Spleen (tissue), 13 donors: ENCODE results near the gene TBX22. TPM values are rescaled to one million over a fixed set of nuclear protein-coding genes. Genes with fewer than 3 reads are reported as not detected.

Experiments
- DNase-seq: peaks from one replicate; pipeline ENCODE4 v3.0.0-alpha.2; 2020
- H3K27ac ChIP-seq, 8 donors: fragments of 200-600 bp; sonication (generic) in 7 of 8; 1 replicate in 4 of 8; 2 replicates in 4 of 8; pipeline versions ENCODE4 v1.5.0 to v1.8.0; 2016 to 2021; ENCODE audit warnings: inconsistent platforms in 4 of 8, mild to moderate bottlenecking in 4 of 8, moderate library complexity in 1 of 8
- H3K27me3 ChIP-seq, 7 donors: fragments of 200-600 bp; sonication (generic) in 6 of 7; replicated peaks in 1 of 7; 1 replicate in 4 of 7; 2 replicates in 3 of 7; pipeline versions ENCODE4 v1.5.0 to v1.8.0; 2016 to 2021; ENCODE audit warnings: inconsistent platforms in 3 of 7, mild to moderate bottlenecking in 1 of 7
- H3K36me3 ChIP-seq, 6 donors: fragments of 200-600 bp; sonication (generic) in 5 of 6; 1 replicate in 4 of 6; 2 replicates in 2 of 6; pipeline versions ENCODE4 v1.5.0 to v1.8.0; 2016 to 2021; ENCODE audit warnings: inconsistent platforms in 2 of 6
- H3K4me1 ChIP-seq, 6 donors: fragments of 200-600 bp; sonication (generic) in 5 of 6; 1 replicate in 3 of 6; 2 replicates in 3 of 6; pipeline versions ENCODE4 v1.5.0 to v1.8.0; 2016 to 2021; ENCODE audit warnings: inconsistent platforms in 3 of 6
- H3K4me3 ChIP-seq, 8 donors: fragments of 200-600 bp; sonication (generic) in 7 of 8; 1 replicate in 4 of 8; 2 replicates in 4 of 8; pipeline versions ENCODE4 v1.5.0 to v1.8.0; 2016 to 2021; ENCODE audit warnings: inconsistent platforms in 4 of 8, mild to moderate bottlenecking in 4 of 8, moderate library complexity in 2 of 8
- H3K9me3 ChIP-seq, 8 donors: fragments of 200-600 bp; sonication (generic) in 7 of 8; 1 replicate in 4 of 8; 2 replicates in 4 of 8; pipeline versions ENCODE4 v1.5.0 to v1.8.0; 2016 to 2021; ENCODE audit warnings: inconsistent platforms in 4 of 8
- POLR2A ChIP-seq, 3 donors: fragments of 450-650 bp; IDR thresholded peaks; one replicate each; pipeline ENCODE4 v1.5.1; 2017; ENCODE audit warnings: antibody characterized with exemption in 3 of 3, mild to moderate bottlenecking in 1 of 3
- POLR2AphosphoS5 ChIP-seq, 3 donors: sonication (generic); formaldehyde crosslinking; IDR thresholded peaks; one replicate each; pipeline ENCODE4 v1.5.1; 2017; ENCODE audit warnings: antibody characterized with exemption in 3 of 3
- WGBS, 5 donors: extraction: QIAGEN DNeasy Blood & Tissue Kit in 3 of 5; methylation state at CpG; one replicate each; pipeline versions ENCODE4 v1.1.5 to v1.1.7; 2013 to 2018; 5-methylcytosine and 5-hydroxymethylcytosine counted together
- intact Hi-C: fragments of 100-400 bp; cut with DNase I; formaldehyde crosslinking; loops from one replicate; pipeline ENCODE4 v1.15.0; 2023; ENCODE audit warnings: low total_unique reads
- long read RNA-seq, 2 donors: transcript quantifications; one replicate each; lab custom pipeline, GENCODE V29; 2026
- polyA plus RNA-seq, 3 donors: library from polyadenylated mRNA; stranded (reverse); fragments of 200-250 nt; gene quantifications; one replicate each; pipeline ENCODE4 v1.2.1, GENCODE V29; 2013
- total RNA-seq, 7 donors: library from RNA; depleted of rRNA in 3 of 7; stranded (reverse); fragments of >200 nt in 3 of 7; fragmentation: NEBNext Ultra II Directional in 4 of 7; extraction: Animal tissue kit (Norgen Biotek cat#: 25700) in 4 of 7; gene quantifications; one replicate each; pipeline versions ENCODE4 v1.1.0 to v1.2.1, GENCODE V29; 2016 to 2021
- TF ChIP-seq, protein P1 (sequence below), 11 experiments: fragments of 200-600 bp in 7 of 11; fragments of 450-650 bp in 4 of 11; sonication (generic) in 4 of 11; IDR thresholded peaks in 8 of 11; conservative IDR thresholded peaks in 3 of 11; 1 replicate in 7 of 11; 2 replicates in 4 of 11; pipeline versions ENCODE4 v1.4.0 to v1.8.0; 2016 to 2021; ENCODE audit warnings: antibody characterized with exemption in 11 of 11, inconsistent platforms in 4 of 11, mild to moderate bottlenecking in 1 of 11
- donor health status: healthy with polysubstance abuse.
- donor health status: DM: no; HTN: no; CAD: no; lungs with moderate emphysema.
- donor health status: DM: no; HTN: no; CAD: no.
- donor health status: Bipolar disorder and iron deficiency.
- donor health status: healthy.
- donor health status: DM: no; HTN: no; CAD: no.
- donor health status: DM: yes; HTN: yes; CAD: no.

Gene TBX22
- total RNA-seq (not detected), polyA plus RNA-seq (not detected)
- long read RNA-seq, donor 1: 0 reads
- long read RNA-seq, donor 2: 0 reads

DNA sequence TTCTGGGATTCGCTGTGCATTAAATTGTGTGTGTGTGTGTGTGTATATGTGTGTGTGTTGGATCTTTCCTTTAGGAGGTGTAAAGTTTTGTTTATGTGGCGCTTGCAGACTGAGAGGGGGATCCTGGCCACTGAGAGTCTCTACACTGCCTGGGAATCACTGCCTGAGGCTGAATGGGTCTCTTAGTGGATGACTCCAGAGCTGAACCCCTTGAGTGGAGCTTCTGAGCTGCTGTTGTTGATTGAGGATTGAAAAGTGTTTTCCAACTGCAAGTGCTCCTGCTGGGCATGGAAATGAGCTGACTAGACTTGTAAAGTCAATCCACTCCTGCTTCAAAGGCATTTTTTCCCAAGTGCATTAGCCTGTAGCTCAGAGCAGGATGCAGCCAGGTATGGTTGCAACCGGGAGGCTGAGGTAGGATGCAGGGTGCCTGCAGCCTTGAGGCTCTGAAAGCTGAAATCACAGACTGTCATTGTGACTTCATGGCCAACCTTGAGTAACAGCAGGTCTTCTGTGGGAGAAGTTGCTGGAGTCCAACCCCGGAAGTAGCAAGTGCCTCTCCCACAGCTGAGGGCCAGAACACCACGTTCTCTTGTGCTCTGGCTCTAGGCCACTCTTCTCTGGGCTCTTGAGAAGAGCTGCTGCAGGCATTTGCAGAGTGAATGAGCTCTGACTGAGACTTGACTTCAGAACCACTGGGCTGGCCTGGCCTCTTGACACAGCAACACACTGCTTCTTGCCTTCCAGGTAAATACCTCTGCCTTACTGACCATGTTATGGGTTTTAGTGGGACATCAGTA, at the start of gene TBX22:
TSS of gene TBX22 (plus strand) at position 613 of the 800 bp plus-strand sequence. CDS start 7,517 bp downstream, outside the sequence.
- H3K4me3 ChIP-seq: no peak within 1 kb of the TSS
- 37 to 62% (median 45%) methylated on average over 2 to 5 of the region's 5 CpGs for WGBS, 5 donors
- no peaks in the 10 kb centered on the region for H3K4me1 ChIP-seq
- peaks cover 0 to 10% (median 0%) of the 10 kb centered on the region in 7 donors for H3K27me3 ChIP-seq
- H3K9me3 ChIP-seq: no peaks in the 10 kb centered on the region
- intact Hi-C loops: no loop called here
- no peak for TF ChIP-seq POLR2AphosphoS5 (IDR thresholded peaks at IDR 0.05)
- TF ChIP-seq, protein P1, sequence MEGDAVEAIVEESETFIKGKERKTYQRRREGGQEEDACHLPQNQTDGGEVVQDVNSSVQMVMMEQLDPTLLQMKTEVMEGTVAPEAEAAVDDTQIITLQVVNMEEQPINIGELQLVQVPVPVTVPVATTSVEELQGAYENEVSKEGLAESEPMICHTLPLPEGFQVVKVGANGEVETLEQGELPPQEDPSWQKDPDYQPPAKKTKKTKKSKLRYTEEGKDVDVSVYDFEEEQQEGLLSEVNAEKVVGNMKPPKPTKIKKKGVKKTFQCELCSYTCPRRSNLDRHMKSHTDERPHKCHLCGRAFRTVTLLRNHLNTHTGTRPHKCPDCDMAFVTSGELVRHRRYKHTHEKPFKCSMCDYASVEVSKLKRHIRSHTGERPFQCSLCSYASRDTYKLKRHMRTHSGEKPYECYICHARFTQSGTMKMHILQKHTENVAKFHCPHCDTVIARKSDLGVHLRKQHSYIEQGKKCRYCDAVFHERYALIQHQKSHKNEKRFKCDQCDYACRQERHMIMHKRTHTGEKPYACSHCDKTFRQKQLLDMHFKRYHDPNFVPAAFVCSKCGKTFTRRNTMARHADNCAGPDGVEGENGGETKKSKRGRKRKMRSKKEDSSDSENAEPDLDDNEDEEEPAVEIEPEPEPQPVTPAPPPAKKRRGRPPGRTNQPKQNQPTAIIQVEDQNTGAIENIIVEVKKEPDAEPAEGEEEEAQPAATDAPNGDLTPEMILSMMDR (IDR thresholded peaks at IDR 0.05 in 8 of 11, conservative IDR thresholded peaks at IDR 0.05 in 3 of 11): no peak
- no peak for TF ChIP-seq POLR2A (IDR thresholded peaks at IDR 0.05)
- no peak for DNase-seq
- H3K27ac ChIP-seq: no peak within 1 kb of the TSS
- no peaks in the 10 kb centered on the region for H3K36me3 ChIP-seq

- H3K27ac ChIP-seq: no peak overlapping the region
- DNase-seq: no peak
- no peak overlapping the region for H3K4me3 ChIP-seq
- TF ChIP-seq POLR2A (IDR thresholded peaks at IDR 0.05) (no peak), POLR2AphosphoS5 (IDR thresholded peaks at IDR 0.05) (no peak)
- TF ChIP-seq, protein P1 (IDR thresholded peaks at IDR 0.05 in 8 of 11, conservative IDR thresholded peaks at IDR 0.05 in 3 of 11): no peak
- no peaks in the 10 kb centered on the region for H3K27me3 ChIP-seq
- no peaks in the 10 kb centered on the region for H3K36me3 ChIP-seq
- no peaks in the 10 kb centered on the region for H3K4me1 ChIP-seq
- intact Hi-C loops: no loop called here
- peaks cover 0 to 20% (median 9%) of the 10 kb centered on the region in 8 donors for H3K9me3 ChIP-seq
Measured at GRCh38 chrX:79975605-79976004, 38.9 kb upstream of the TBX22 start.

- no peaks in the 10 kb centered on the region for H3K27me3 ChIP-seq
- no peak for DNase-seq
- no peaks in the 10 kb centered on the region for H3K9me3 ChIP-seq
- no peak overlapping the region for H3K4me3 ChIP-seq
- intact Hi-C loops: no loop called here
- no peak for TF ChIP-seq POLR2AphosphoS5 (IDR thresholded peaks at IDR 0.05)
- WGBS, 5 donors: 40 to 87% (median 63%) methylated on average over 2 of the region's 2 CpGs
- H3K27ac ChIP-seq: no peak overlapping the region
- no peaks in the 10 kb centered on the region for H3K4me1 ChIP-seq
- H3K36me3 ChIP-seq: no peaks in the 10 kb centered on the region
Measured at GRCh38 chrX:80004458-80004857, 10.1 kb upstream of the TBX22 start.

DNA sequence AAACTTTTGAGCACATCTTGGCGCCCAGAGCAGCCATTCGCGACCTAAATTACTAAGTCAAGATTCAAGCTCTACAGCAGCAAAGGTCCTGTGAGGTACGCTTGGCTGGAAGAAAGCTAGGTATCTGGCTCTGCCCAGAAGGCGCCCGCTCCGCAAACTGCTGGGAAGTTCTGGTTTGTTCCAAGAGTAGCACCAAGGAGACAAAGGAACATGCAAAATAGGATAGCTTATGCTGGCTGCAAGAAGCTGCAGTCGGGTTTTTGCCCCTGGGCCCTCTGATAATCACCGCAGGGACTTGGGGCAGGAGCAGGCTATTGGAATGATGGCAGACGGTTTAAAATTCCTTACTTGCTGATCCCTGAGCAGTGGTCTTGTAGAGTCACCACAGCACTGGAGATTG, 3.0 kb upstream of the TBX22 start:
- Histone ChIP-seq H3K4me1 (no peaks in the 10 kb centered on the region), H3K27ac (no peak overlapping the region), H3K4me3 (no peak overlapping the region), H3K27me3 (peaks cover 0 to 10% (median 0%) of the 10 kb centered on the region in 7 donors), H3K9me3 (no peaks in the 10 kb centered on the region), H3K36me3 (no peaks in the 10 kb centered on the region)
- intact Hi-C loops: no loop called here
- DNase-seq: no peak
- 72 to 83% (median 76%) methylated on average over 10 of the region's 10 CpGs for WGBS, 5 donors
- TF ChIP-seq POLR2AphosphoS5 (IDR thresholded peaks at IDR 0.05): no peak
- no peak for TF ChIP-seq POLR2A (IDR thresholded peaks at IDR 0.05)
- TF ChIP-seq, protein P1 (IDR thresholded peaks at IDR 0.05 in 8 of 11, conservative IDR thresholded peaks at IDR 0.05 in 3 of 11): no peak
